ENCODE data around the gene HS1BP3. TPM values are rescaled to one million over a fixed set of nuclear protein-coding genes. Genes with fewer than 3 reads are reported as not detected.

HS1BP3 gene
- total RNA-seq (10 to 100 TPM; 21.1 to 38.0 (median 31.3) TPM), polyA plus RNA-seq (10 to 100 TPM in 2 of 3 donors, 1 to 10 TPM in 1; 8.8 to 23.5 (median 13.8) TPM)
- long read RNA-seq, donor 1, transcript HS1BP3-201 (7 exons, 2,370 nt), result major isoform, 6 of 7 reads
- long read RNA-seq, donor 1, partial matches to known transcripts, result 0 of 7 reads
- long read RNA-seq, donor 1, other reads (novel, unspliced or antisense), result 0 of 7 reads
- long read RNA-seq, donor 2, full-length matches to known transcripts, result 6 of 6 reads
- long read RNA-seq, donor 2, partial matches to known transcripts, result 0 of 6 reads
- long read RNA-seq, donor 2, other reads (novel, unspliced or antisense), result 0 of 6 reads

- intact Hi-C loops (cut with DNase I; ENCODE audit: low total_unique reads), result no loop called here
- Histone ChIP-seq H3K4me1 (peaks cover 20 to 44% (median 36%) of the 10 kb centered on the region in 6 donors), H3K4me3 (peak within 1 kb of the TSS; percentile 65 to 84 (median 75)), H3K9me3 (no peaks in the 10 kb centered on the region), H3K27ac (peak within 1 kb of the TSS; percentile 85 to 95 (median 90)), H3K36me3 (peaks cover 0 to 11% (median 0%) of the 10 kb centered on the region in 6 donors), H3K27me3 (replicated peaks in 1 of 7) (no peaks in the 10 kb centered on the region)
- 1 to 10% (median 1%) methylated on average over 9 to 72 of the region's 72 CpGs for WGBS, 5 donors
- peak; percentile 87 to 90 (median 87) for TF ChIP-seq POLR2AphosphoS5 (IDR thresholded peaks at IDR 0.05)
- TF ChIP-seq POLR2A (IDR thresholded peaks at IDR 0.05), result peak in 2 of 3 donors; percentile 17 to 82
- peak; percentile 32 to 100 (median 99) for TF ChIP-seq CTCF (IDR thresholded peaks at IDR 0.05 in 8 of 11, conservative IDR thresholded peaks at IDR 0.05 in 3 of 11)
- peak; percentile 99 for DNase-seq
These were observed at the start of gene HS1BP3 for GRCh38 chr2:20650877-20651730. TSS of gene HS1BP3 (minus strand) at chr2:20651098. CDS start at chr2:20651063, 35 bp downstream.

- H3K27ac ChIP-seq, result peak overlapping the region in 5 of 8 donors; percentile 29 to 74 (median 63)
- H3K4me1 ChIP-seq, result peaks cover 0 to 22% (median 17%) of the 10 kb centered on the region in 6 donors
- peaks cover 0 to 54% (median 0%) of the 10 kb centered on the region in 6 donors for H3K36me3 ChIP-seq
- intact Hi-C loops (cut with DNase I; ENCODE audit: low total_unique reads), result no loop called here
- H3K9me3 ChIP-seq, result no peaks in the 10 kb centered on the region
- TF ChIP-seq POLR2A (IDR thresholded peaks at IDR 0.05), result no peak
- TF ChIP-seq CTCF (IDR thresholded peaks at IDR 0.05 in 8 of 11, conservative IDR thresholded peaks at IDR 0.05 in 3 of 11), result no peak
- no peak for TF ChIP-seq POLR2AphosphoS5 (IDR thresholded peaks at IDR 0.05)
- 11 to 33% (median 23%) methylated on average over 4 of the region's 4 CpGs for WGBS, 5 donors
- no peaks in the 10 kb centered on the region for H3K27me3 ChIP-seq (replicated peaks in 1 of 7)
- no peak for DNase-seq
- H3K4me3 ChIP-seq, result peak overlapping the region in 1 of 8 donors; percentile 21
These were observed 48.2 kb upstream of the HS1BP3 start for GRCh38 chr2:20698916-20699613.

GRCh38 chr2:20697322-20697934 lies 46.5 kb upstream of the HS1BP3 start:
- Histone ChIP-seq H3K36me3 (peaks cover 0 to 70% (median 3%) of the 10 kb centered on the region in 6 donors), H3K27ac (no peak overlapping the region), H3K27me3 (replicated peaks in 1 of 7) (no peaks in the 10 kb centered on the region), H3K4me3 (no peak overlapping the region), H3K9me3 (no peaks in the 10 kb centered on the region), H3K4me1 (peaks cover 0 to 22% (median 17%) of the 10 kb centered on the region in 6 donors)
- 96 to 100% (median 99%) methylated on average over 2 of the region's 2 CpGs for WGBS, 5 donors
- intact Hi-C loops (cut with DNase I; ENCODE audit: low total_unique reads), result no loop called here
- TF ChIP-seq POLR2AphosphoS5 (IDR thresholded peaks at IDR 0.05), result no peak
- no peak for TF ChIP-seq POLR2A (IDR thresholded peaks at IDR 0.05)
- no peak for TF ChIP-seq CTCF (IDR thresholded peaks at IDR 0.05 in 8 of 11, conservative IDR thresholded peaks at IDR 0.05 in 3 of 11)
- no peak for DNase-seq

Measured in spleen (tissue), 13 donors.